GM18499 (cell line): ENCODE measurements around the gene CFAP68.
A peak's percentile ranks its signal among the peaks of the same experiment; 100 is the strongest.

Experiments
- ATAC-seq: cut with Tn5 transposase; IDR thresholded peaks from one replicate; pipeline ENCODE4 v1.9.1; 2021; ENCODE audit warnings: moderate number of reproducible peaks; ENCODE audit not compliant: insufficient read depth, unreplicated experiment

CFAP68 gene

GRCh38 chr11:111878849-111879636 lies at the start of gene CFAP68, which contains the start of gene FDXACB1:
TSS of gene CFAP68 (plus strand) at chr11:111879541. CDS start at chr11:111879561, 20 bp downstream.
TSS of gene FDXACB1 (minus strand) at chr11:111879165. CDS start at chr11:111879132, 33 bp downstream.
- ATAC-seq: peak; percentile 73

- ATAC-seq: no peak
Measured at GRCh38 chr11:111833524-111833923, 45.8 kb upstream of the CFAP68 start.

GRCh38 chr11:111834432-111835163 lies 44.7 kb upstream of the CFAP68 start:
- no peak for ATAC-seq

- no peak for ATAC-seq
Measured at GRCh38 chr11:111835665-111836064, 43.7 kb upstream of the CFAP68 start.

- ATAC-seq: no peak
Measured at GRCh38 chr11:111836162-111836561, 43.2 kb upstream of the CFAP68 start.

GRCh38 chr11:111836721-111837120 lies 42.6 kb upstream of the CFAP68 start:
- ATAC-seq: peak; percentile 65

- no peak for ATAC-seq
Measured at GRCh38 chr11:111837366-111837891, 41.9 kb upstream of the CFAP68 start.

GRCh38 chr11:111838054-111838453 lies 41.3 kb upstream of the CFAP68 start:
- ATAC-seq: no peak

GRCh38 chr11:111840143-111840542 lies 39.2 kb upstream of the CFAP68 start:
- ATAC-seq: no peak

GRCh38 chr11:111841370-111842053 lies 37.8 kb upstream of the CFAP68 start:
- ATAC-seq: no peak

- ATAC-seq: no peak
Measured at GRCh38 chr11:111843661-111844060, 35.7 kb upstream of the CFAP68 start.

GRCh38 chr11:111845276-111846028 lies 33.9 kb upstream of the CFAP68 start:
- ATAC-seq: no peak

GRCh38 chr11:111846063-111846462 lies 33.3 kb upstream of the CFAP68 start:
- no peak for ATAC-seq

GRCh38 chr11:111846636-111847035 lies 32.7 kb upstream of the CFAP68 start:
- no peak for ATAC-seq

GRCh38 chr11:111849631-111850030 lies 29.7 kb upstream of the CFAP68 start:
- no peak for ATAC-seq

- ATAC-seq: no peak
Measured at GRCh38 chr11:111851067-111851466, 28.3 kb upstream of the CFAP68 start.

- ATAC-seq: no peak
Measured at GRCh38 chr11:111851636-111852035, 27.7 kb upstream of the CFAP68 start.

- ATAC-seq: no peak
Measured at GRCh38 chr11:111852103-111852502, 27.2 kb upstream of the CFAP68 start.

GRCh38 chr11:111855506-111855905 lies 23.8 kb upstream of the CFAP68 start:
- ATAC-seq: no peak

- no peak for ATAC-seq
Measured at GRCh38 chr11:111860257-111860656, 19.1 kb upstream of the CFAP68 start.
